Activated T-helper 1 cell treated with anti-CD3 and anti-CD28 coated beads, Interleukin-2, amount 50 U/mL, for 16 hours (primary cell): ENCODE measurements around the gene TMEM139.
"Not testable (repeated sequence)": the region's sequence is repeated elsewhere in the genome, so short reads cannot be mapped to it uniquely, and the experiment has no call there.

Source experiments
- DNase-seq, 2 donors: peaks; one replicate each; pipeline ENCODE4 v3.0.0-alpha.2; 2020; ENCODE audit warnings: low read depth in 1 of 2, low spot score in 1 of 2

TMEM139 gene

DNA sequence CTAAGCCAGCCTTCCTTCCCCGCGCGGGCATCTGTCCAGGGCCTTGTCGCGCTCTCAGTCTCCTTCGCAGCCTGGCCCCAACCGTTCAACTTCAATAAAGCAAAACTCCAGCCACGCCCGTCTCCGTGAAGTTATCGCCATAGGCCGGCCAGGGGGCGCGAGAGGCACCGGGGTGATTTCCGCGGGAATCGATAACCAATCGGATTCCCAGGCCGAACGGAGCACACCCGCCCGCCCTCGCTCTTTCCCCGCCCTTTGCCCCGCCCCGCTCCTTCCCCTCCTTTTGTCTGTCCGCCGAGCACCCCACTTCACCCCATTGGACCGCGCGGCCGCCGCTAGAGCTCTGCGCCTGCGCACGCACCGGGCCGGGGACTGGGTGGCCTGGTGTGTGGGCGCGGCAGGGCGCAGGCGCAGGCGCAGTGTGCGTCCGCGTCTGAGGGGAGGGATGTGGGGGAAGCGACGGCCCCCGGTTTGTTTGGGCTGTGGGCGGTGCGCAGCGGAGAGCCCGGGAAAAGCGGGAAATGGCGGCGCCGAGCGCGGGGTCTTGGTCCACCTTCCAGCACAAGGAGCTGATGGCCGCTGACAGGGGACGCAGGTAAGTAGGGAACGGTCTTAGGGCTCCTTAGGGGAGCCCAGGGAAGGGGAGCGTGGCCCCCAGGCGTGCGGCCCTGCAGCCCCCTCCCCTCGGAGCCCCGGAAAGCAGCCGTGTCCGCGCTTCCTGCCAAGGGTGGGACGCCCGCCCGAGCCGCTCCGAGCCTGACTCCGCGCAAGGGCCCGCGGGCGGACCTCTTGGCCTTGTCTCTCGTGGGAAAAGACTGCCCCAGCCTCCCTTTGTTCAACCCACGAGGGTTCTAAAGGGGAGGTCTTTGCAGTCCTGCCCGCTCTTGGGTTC is 3.4 kb downstream of the TMEM139 start, which contains the start of gene CASP2:
CASP2 (plus strand) TSS at position 417 of the 892 bp plus-strand sequence; CDS start at position 522, 105 bp downstream.
- peak; percentile 98 for DNase-seq

- no peak for DNase-seq
Observed at GRCh38 chr7:143288836-143289235, 4.1 kb downstream of the TMEM139 start.

- DNase-seq: no peak
Observed at GRCh38 chr7:143289421-143289820, 4.7 kb downstream of the TMEM139 start.

DNA sequence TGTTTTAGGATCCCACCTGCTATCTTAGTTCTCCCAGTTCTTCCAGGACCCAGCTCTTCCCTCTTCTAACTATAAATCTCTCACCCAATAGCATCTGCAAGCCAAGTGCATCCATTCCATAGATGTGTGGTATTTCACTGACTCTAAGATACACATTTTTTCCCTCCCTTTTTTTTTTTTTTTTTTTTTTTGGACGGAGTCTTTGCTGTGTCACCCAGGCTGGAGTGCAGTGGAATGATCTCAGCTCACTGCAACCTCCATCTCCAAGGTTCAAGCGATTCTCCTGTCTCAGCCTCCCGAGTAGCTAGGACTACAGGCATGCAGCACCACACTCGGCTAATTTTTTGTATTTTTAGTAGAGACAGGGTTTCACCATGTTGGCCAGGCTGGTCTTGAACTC is 5.1 kb downstream of the TMEM139 start:
- not testable (repeated sequence) for DNase-seq

DNA sequence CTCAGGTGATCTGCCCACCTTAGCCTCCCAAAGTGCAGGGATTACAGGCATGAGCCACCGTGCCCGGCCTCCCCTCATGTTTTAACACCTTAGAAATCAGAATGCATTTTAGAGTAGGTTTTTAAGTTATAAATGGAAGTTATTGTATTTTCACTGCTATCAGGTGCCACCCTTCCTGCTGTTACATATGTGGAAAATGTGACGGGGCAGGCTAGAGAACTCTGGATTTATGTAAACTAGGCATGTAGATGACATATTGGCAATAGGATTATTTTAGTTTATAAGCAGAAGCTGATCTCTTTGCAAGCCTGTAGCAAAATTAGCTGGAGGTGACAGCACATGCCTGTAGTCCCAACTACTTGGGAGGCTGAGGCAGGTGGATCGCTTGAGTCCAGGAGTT is 5.5 kb downstream of the TMEM139 start:
- DNase-seq: no peak

DNA sequence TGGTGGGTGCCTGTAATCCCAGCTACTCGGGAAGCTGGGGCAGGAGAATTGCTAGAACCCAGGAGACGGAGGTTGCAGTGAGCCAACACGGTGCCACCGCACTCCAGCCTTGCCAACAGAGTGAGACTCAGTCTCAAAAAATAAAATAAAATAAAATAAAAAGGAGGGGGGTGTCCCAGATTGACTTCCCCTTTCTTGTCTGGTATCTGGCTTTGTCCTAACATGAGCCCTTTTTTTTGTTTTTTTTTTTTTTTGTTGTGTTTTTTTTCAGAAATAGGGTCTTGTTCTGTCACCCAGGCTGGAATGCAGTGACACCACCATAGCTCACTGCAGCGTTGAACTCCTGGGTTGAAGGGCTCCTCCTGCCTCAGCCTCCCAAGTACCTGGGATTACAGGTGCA is 8.1 kb downstream of the TMEM139 start:
- no peak for DNase-seq

DNA sequence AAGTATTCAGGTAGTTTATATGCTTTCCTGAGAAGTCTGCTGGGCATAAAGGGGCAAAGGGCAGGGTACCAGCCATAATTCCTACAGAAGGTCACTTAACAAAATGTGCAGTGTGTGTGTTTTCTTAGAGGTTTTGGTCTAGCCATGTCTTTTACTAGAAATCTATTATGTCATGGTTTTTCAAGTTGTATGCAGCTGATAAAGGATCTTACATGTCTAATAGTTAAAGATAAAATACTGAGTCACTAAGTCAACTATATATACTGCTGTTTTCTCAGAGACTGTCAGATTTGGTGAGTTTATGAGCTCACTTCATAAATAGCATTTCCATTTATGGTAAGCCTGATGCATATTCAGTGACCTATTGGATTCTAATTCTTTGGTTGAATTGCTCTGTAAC is 11.1 kb downstream of the TMEM139 start:
- no peak for DNase-seq

DNA sequence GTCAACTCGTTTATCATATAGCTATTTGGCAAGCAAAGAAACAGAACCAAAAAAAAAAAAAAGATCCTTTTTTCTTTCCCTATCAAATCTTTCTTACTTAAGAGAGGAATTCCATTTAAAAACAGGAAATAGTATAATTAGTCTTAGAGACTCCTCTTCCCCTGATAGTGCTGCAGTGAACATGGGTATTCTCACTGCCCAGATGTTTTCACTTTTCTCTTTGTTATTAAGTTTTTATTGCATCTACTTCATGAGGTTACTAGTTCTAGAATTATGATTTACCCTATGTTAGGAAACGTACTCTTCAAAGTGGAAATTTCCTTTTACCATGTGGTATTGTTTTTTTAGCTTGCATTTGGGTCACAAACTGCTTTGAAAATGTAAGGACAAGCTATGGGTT is 11.9 kb downstream of the TMEM139 start:
- DNase-seq: no peak

DNA sequence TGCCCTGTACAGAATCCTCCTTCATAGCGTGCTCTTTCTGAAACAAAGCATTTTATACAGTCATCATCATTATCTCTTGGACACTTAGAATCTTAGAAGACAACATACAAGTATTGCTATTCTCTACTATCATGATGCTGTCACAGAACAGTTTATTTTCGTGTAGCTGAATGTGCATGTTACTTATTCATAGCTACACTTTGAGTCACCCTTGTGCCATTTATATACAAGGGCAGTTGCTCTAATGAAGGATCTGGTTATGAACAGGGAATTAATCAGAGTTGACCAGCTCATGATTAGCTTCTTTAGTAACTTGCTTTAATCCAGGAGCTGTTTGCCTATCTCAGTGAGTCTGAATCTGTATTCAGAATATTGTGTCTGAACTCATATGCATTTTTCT is 14.6 kb downstream of the TMEM139 start:
- DNase-seq: no peak

DNA sequence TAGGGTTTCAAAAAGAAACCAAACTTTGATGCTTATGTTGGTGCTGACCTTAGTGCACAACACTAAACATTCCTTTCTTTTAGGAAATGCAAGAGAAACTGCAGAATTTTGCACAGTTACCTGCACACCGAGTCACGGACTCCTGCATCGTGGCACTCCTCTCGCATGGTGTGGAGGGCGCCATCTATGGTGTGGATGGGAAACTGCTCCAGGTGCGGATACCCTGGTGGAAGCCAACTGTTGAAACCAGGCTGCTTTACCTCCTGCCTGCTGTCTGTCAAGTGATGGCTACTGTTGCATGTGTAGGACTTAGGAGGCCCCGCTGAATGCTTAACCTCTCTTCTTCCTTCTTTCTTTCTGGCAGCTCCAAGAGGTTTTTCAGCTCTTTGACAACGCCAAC is 15.1 kb downstream of the TMEM139 start:
- DNase-seq: peak; percentile 37 to 41

GRCh38 chr7:143300959-143301935 is 16.5 kb downstream of the TMEM139 start:
- no peak for DNase-seq

DNA sequence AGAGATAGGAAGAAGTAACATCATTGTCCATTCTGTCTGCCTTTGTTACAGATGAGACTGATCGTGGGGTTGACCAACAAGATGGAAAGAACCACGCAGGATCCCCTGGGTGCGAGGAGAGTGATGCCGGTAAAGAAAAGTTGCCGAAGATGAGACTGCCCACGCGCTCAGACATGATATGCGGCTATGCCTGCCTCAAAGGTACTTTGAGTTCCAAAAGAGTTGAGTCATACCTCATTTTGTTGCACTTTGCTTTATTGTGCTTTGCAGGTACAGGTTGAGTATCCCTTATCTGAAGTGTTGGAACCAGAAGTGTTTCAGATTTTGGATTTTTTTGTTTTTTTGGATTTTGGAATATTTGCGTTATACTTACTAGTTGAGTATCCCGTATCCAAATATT is 19.0 kb downstream of the TMEM139 start:
- no peak for DNase-seq

GRCh38 chr7:143304938-143305337 is 20.2 kb downstream of the TMEM139 start:
- DNase-seq: no peak

- DNase-seq: peak; percentile 50
Observed at GRCh38 chr7:143305423-143306070, 20.8 kb downstream of the TMEM139 start.

DNA sequence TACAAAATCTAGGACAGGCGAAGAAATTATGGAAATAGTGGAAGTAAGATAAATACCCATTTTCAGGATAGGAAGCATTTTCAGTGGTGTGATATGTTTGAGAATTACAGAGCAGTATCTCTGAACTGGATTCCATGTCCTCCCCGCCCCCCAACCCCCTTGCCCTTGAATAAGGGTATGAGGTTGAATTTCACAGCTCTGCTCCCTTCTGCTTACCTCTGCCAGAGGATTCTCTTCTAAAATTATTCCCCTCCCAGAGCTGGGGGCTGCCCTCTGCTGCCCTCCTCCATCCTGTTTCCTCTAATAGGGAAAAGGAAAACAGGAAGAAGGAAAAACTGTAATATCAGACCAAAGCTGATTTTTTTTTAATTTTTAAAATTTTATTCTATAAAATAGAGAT is 23.9 kb downstream of the TMEM139 start:
- no peak for DNase-seq

DNA sequence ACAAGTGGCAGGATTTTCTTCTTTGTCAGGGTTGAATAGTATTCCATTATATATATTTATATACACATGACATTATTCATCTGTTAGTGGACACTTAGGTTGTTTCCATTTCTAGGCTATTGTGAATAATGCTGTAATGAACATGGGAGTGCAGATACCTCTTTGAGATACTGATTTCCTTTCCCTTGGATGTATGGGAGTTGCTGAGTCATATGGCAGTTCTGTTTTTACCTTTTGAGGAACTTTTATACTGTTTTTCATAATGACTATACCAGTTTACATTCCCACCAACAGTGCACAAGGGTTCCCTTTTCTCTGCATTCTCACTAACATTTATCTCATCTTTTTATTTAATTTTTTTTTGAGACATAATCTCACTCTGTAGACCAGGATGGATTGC is 29.4 kb downstream of the TMEM139 start:
- no peak for DNase-seq

- no peak for DNase-seq
Observed at GRCh38 chr7:143315776-143316175, 31.0 kb downstream of the TMEM139 start, which contains the start of gene CLCN1. TSS of gene CLCN1 (plus strand) at chr7:143316111. CDS start at chr7:143316213, 102 bp downstream.

DNA sequence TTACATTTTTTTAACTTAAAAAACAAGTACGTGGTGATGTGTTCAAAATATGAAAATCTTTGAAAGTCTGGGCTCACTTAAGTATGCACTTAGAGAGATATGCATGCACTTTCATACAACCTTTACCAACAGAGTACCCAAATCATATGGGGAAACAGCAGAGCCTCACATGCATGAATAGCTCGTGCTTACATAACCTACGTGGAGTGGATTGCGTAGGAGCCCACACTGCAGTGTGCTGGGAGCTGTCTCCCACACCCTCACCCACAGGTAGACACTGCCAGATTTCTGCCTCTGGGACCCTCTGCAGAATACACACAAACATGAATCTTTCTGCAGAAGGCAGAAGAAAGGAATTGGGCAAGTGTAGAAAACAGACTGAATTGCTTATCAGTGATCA is 31.7 kb downstream of the TMEM139 start:
- no peak for DNase-seq

- no peak for DNase-seq
Observed at GRCh38 chr7:143318661-143319060, 33.9 kb downstream of the TMEM139 start.

DNA sequence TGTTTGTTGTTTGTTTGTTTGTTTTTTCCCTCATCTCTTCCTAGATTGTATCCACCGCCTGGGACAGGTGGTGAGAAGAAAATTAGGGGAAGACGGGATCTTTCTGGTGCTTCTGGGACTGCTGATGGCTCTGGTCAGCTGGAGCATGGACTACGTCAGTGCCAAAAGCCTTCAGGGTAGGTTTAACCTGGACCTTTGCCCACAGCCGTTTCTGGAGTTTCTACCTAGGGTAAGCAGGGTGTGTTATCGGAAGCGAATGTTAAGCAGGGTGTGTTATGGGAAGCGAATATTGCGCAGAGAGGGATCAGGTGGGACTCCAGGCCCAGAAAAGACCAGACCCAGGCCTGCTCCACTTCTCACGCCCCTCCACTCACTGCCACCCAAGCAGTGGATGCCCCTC is 35.9 kb downstream of the TMEM139 start:
- no peak for DNase-seq

DNA sequence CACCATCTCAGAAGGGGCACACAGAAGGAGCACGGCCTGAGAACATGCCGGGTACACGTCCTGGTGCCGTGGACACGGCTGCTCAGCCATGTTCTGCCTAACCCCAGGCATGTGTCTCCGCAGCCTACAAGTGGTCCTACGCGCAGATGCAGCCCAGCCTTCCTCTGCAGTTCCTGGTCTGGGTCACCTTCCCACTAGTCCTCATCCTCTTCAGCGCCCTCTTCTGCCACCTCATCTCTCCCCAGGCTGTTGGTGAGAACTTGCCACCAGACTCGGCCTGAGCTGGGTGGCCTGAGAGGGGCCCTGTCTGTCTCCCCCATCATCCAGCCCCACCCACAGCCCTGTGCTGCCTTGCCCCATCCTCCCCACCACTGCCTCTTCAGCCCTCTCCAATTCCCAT is 36.5 kb downstream of the TMEM139 start:
- no peak for DNase-seq
